ENCODE results near the gene CISD1. TPM values are rescaled to one million over a fixed set of nuclear protein-coding genes. Genes with fewer than 3 reads are reported as not detected.
A peak's percentile ranks its signal among the peaks of the same experiment; 100 is the strongest.

Gene CISD1
- total RNA-seq, 4 donors from 2014 or later, result 3.7 to 14.2 (median 6.7) TPM

DNA sequence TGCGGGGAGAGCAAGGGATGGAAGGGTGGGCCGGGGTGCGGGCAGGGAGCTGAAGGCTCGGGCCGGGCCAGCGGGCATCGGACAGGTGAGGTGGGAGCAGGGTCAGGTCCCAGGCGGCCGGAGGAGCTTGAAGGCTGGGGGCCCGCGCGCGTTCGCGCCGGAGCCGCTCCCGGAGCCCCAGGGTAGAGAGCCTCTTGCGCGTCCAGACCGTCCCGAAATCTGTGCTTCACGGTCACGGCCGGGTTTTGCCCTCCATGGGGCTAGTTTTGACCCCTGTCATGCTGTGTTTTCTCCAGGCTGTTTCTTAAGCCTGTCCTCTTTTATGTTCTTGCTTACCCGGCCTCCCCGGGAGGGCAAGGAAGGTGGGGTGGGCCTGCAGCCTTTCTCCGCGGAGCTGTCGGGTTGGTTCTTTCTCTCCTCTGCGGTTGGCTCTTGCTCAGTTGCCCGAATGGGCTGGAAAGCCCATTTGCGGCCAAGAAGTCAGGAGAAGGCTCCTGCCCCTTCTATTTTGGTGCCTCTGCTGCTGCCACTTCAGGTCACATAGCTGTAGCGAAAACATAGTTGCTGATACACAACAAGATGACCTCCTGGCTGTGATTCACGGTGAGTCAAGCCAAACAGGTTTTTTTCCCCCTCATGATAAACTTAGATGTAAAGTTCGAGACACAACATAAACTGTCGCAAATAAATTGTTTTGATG lies 66.5 kb downstream of the CISD1 start:
- DNase-seq (ENCODE audit: low spot score in 2 of 2), result peak in 1 of 2 donors; percentile 13
- WGBS, 2 donors, result 3 to 4% methylated on average over 31 to 37 of the region's 37 CpGs
- no peaks in the 10 kb centered on the region for H3K27me3 ChIP-seq
- peaks cover 0 to 32% (median 9%) of the 10 kb centered on the region in 4 donors for H3K4me1 ChIP-seq
- H3K27ac ChIP-seq, result peak overlapping the region; percentile 62 to 88 (median 85)
- no peaks in the 10 kb centered on the region for H3K36me3 ChIP-seq
- peak overlapping the region; percentile 75 to 95 (median 84) for H3K4me3 ChIP-seq
- TF ChIP-seq, protein P1, sequence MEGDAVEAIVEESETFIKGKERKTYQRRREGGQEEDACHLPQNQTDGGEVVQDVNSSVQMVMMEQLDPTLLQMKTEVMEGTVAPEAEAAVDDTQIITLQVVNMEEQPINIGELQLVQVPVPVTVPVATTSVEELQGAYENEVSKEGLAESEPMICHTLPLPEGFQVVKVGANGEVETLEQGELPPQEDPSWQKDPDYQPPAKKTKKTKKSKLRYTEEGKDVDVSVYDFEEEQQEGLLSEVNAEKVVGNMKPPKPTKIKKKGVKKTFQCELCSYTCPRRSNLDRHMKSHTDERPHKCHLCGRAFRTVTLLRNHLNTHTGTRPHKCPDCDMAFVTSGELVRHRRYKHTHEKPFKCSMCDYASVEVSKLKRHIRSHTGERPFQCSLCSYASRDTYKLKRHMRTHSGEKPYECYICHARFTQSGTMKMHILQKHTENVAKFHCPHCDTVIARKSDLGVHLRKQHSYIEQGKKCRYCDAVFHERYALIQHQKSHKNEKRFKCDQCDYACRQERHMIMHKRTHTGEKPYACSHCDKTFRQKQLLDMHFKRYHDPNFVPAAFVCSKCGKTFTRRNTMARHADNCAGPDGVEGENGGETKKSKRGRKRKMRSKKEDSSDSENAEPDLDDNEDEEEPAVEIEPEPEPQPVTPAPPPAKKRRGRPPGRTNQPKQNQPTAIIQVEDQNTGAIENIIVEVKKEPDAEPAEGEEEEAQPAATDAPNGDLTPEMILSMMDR (IDR thresholded peaks at IDR 0.05), result no peak
- no peak for TF ChIP-seq EP300 (IDR thresholded peaks at IDR 0.05)
- TF ChIP-seq POLR2A (IDR thresholded peaks at IDR 0.05), result no peak
- H3K9me3 ChIP-seq, result no peaks in the 10 kb centered on the region

DNA sequence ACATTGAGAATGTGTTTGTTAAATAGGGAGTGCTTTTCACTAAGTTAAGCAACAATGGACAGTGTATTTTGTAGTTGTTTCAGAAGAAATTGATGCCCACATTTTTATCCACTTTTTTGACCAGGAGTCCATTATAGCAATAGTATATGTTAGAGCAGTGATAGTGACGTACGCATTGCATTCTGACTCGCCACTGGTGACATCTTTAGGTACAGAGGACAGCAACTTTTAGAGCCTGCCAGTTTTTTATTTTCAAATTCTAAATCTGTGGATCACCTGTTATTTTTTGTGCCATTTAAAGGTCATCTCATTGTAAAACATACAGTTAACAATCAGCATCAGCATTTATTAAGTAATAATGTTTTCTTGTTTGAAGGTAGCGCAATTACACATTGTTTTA lies 67.3 kb downstream of the CISD1 start:
- Histone ChIP-seq H3K27ac (no peak overlapping the region), H3K4me3 (peak overlapping the region in 3 of 4 donors; percentile 75 to 95 (median 88))

More for the DNA sequence above, 67.3 kb downstream of the CISD1 start:
- Histone ChIP-seq H3K27me3 (no peaks in the 10 kb centered on the region), H3K36me3 (no peaks in the 10 kb centered on the region), H3K4me1 (peaks cover 0 to 38% (median 9%) of the 10 kb centered on the region in 4 donors), H3K9me3 (no peaks in the 10 kb centered on the region)
- WGBS, 2 donors, result 92 to 94% methylated on average over 4 of the region's 4 CpGs
- DNase-seq (ENCODE audit: low spot score in 2 of 2), result no peak
- TF ChIP-seq POLR2A (IDR thresholded peaks at IDR 0.05) (no peak), EP300 (IDR thresholded peaks at IDR 0.05) (no peak)
- TF ChIP-seq, protein P1 (IDR thresholded peaks at IDR 0.05), result no peak

Other genes starting within 250 kb of the CISD1 start
- 1 to 10 TPM; 4.5 to 6.5 (median 4.8) TPM for gene IPMK, start 1.3 kb upstream of the CISD1 start, total RNA-seq
- gene UBE2D1, start 65.8 kb downstream of the CISD1 start, total RNA-seq, result 10 to 100 TPM in 2 of 4 donors, 1 to 10 TPM in 2; 9.3 to 22.5 (median 12.9) TPM
- gene TFAM, start 116.2 kb downstream of the CISD1 start, total RNA-seq, result 10 to 100 TPM in 3 of 4 donors, 1 to 10 TPM in 1; 9.6 to 35.6 (median 13.8) TPM
- gene BICC1, start 243.7 kb downstream of the CISD1 start, total RNA-seq, result 10 to 100 TPM; 28.8 to 39.0 (median 30.5) TPM